GM12865 (cell line): Measurements from ENCODE around the gene DNAH6.

ENCODE experiments used
- DNase-seq: peaks from one replicate; pipeline ENCODE4 v3.0.0; 2010; ENCODE audit warnings: low read depth
- H3K4me3 ChIP-seq: 2 replicates; pipeline ENCODE4 v1.5.1; 2011; ENCODE audit warnings: mild to moderate bottlenecking, low read depth, low read length, control low read depth
- TF ChIP-seq, protein P1 (sequence below): IDR thresholded peaks from 2 replicates; pipeline ENCODE4 v1.5.1; 2011; ENCODE audit warnings: low read length, control low read depth, low read depth, inconsistent platforms; ENCODE audit not compliant: insufficient read depth; ENCODE audit errors: missing control alignments

The DNAH6 gene

DNA sequence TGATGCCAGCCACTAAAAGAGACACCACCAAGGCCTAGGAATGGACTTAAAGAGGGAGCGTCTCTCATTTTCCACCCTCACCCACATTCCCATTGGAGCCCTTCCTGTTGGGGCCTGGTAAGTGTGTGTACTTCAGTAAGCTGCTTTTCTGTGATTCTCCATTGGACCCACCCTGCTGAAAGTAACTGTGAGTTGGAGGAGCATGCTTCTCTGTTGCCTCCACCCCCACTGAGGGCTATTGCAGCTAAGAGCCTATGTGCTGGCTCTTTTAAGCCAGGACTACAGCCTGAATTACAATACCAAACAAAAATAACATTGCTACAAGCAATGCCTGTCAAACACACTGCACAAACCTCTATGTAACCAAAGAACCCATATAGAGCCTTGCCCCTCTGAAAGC, 283.5 kb downstream of the DNAH6 start:
- no peak overlapping the region for H3K4me3 ChIP-seq
- TF ChIP-seq, protein P1, sequence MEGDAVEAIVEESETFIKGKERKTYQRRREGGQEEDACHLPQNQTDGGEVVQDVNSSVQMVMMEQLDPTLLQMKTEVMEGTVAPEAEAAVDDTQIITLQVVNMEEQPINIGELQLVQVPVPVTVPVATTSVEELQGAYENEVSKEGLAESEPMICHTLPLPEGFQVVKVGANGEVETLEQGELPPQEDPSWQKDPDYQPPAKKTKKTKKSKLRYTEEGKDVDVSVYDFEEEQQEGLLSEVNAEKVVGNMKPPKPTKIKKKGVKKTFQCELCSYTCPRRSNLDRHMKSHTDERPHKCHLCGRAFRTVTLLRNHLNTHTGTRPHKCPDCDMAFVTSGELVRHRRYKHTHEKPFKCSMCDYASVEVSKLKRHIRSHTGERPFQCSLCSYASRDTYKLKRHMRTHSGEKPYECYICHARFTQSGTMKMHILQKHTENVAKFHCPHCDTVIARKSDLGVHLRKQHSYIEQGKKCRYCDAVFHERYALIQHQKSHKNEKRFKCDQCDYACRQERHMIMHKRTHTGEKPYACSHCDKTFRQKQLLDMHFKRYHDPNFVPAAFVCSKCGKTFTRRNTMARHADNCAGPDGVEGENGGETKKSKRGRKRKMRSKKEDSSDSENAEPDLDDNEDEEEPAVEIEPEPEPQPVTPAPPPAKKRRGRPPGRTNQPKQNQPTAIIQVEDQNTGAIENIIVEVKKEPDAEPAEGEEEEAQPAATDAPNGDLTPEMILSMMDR, result no peak
- DNase-seq, result no peak

DNA sequence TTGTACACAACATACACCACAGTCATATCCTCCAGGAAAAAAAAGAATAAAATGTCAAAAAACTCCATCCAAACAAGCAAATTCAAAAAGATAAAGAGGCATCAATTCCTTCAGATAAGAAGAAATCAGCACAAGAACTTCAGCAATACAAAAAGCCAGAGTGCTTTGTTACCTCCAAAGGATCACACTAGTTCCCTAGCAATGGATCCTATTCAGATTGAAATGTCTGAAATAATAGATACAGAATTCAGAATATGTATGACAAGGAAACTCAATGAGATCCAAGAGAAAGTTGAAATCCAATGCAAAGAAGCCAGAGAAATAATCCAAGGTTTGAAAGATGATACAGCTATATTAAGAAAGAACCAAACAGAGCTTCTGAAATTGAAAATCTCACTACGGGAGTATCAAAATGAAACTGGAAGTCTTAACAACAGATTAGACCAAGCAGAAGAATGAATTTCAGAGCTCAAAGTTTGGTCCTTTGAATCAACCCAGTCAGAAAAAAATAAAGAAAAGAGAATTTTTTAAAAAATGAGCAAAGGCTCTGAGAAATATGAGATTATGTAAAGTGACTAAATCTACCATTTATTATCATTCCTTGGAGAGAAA, 284.0 kb downstream of the DNAH6 start:
- H3K4me3 ChIP-seq, result no peak overlapping the region
- TF ChIP-seq, protein P1, result no peak
- DNase-seq, result peak; percentile 46

DNA sequence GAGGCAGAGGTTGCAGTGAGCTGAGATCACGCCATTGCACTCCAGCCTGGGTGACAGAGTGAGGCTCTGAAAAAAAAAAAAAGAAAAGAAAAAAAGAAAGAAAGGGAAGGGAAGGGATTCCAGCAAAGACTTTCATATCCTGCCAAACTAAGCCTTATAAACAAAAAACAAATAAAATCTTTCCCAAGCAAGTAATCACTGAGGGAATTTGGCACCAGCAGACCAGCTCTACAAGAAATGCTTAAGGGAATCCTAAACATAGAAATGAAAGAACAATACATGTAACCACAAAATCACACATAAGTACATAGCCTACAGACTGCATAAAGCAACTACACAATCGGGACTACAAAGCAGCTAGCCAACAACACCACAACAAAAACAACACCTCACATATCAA, 285.5 kb downstream of the DNAH6 start:
- TF ChIP-seq, protein P1, result no peak
- no peak for DNase-seq
- H3K4me3 ChIP-seq, result no peak overlapping the region

DNA sequence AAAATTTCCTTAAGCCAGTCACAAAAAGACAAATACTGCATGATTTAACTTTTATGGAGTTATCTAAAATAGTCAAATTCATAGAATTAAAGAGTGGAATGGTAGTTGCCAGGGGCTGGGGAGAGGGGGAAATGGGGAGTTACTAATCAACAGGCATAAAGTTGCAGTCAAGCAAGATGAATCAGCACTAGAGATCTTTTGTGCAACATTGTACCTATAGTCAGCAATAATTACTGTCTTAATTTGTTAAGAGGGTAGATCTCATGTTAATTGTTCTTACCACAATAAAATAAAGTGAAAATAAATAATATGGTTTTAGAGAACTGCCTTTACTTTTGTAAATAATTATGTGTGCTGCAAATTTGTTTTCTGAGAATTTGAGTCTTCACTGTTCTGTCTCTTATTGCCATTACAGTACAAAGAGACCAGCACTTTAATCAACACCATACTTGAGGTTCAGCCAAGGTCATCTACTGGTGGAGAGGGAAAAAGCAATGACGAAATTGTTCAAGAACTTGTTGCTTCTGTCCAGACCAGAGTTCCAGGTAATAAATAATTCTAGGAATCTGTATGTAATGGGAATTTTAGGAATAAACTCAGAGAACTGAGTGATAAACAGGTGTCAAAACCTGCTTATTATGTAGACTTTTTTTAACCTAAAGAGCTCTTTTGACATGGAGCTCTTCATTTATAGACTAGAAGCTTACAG, 289.1 kb downstream of the DNAH6 start:
- TF ChIP-seq, protein P1, result no peak

DNA sequence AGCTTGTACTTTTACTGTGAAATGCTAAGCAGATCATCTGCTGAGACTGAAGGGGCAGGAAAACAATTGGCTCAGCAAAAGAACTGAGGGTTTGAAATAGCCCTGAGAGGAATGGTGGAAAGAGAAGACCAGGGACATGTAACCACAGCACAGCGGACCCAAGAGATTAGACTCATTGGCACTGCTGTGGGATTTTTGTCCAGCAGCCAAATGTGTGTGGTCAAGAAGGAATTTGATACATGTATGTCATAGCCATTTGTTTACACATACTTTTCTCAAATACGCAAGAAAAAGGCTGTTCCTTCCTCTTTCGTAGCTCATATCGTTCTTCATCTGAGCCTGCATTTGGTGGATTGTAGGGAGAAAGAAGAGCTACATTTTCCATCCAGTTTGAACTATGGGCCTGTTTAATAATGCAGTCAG, 290.8 kb downstream of the DNAH6 start:
- no peak overlapping the region for H3K4me3 ChIP-seq
- TF ChIP-seq, protein P1, result no peak
- no peak for DNase-seq

More for the DNA sequence above, 289.1 kb downstream of the DNAH6 start:
- DNase-seq, result no peak
- no peak overlapping the region for H3K4me3 ChIP-seq

DNA sequence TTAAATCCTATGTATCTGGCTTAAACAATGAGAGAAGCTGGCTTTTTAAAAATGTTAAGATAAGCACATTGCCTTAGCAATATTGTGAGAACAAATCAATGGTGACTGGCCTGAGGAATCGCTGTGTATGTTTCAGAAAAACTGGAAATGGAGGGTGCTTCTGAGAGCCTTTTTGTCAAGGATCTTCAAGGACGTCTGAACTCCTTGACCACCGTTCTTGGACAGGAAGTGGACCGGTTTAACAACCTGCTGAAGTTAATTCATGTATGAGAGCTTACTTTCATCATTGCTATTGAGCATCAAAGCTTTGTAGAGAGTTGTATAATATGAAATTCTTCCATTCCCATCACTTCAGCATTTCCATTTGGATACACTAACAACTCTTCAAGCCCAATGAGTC, 292.0 kb downstream of the DNAH6 start:
- H3K4me3 ChIP-seq, result no peak overlapping the region
- TF ChIP-seq, protein P1, result no peak
- DNase-seq, result peak; percentile 24

DNA sequence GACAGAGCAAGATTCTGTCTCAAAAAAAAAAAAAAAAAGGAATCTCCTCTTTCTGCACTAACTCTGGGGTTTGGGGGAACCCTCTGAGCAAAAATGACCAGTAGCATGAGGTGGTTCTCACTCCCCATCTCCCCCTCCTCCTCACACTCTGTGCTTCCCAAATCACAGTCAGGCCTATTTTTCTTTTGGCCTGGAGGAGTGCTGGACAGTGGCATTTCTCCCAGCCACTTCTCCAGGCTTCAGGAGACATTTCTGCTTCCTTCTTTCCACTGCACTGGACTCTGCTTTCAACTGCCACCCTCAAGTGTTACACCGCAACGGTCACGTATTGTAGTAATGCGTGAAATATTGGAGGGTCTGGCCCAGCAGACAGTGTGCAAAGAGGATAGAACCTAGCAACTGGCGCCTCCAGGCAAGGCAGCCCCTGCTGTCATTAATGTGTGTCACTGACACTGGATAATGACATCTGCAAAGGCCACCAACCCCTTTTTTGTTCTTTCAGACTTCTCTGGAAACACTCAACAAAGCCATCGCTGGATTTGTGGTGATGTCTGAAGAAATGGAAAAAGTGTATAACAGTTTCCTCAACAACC, 295.6 kb downstream of the DNAH6 start:
- H3K4me3 ChIP-seq, result no peak overlapping the region
- no peak for DNase-seq
- TF ChIP-seq, protein P1, result no peak
